Neuronal stem cell (in vitro differentiated cells): Measurements from ENCODE around the gene SARNP.

Experiments
- DNase-seq: peaks from one replicate; pipeline ENCODE4 v3.0.0-alpha.2; 2013; ENCODE audit warnings: low spot score
- H2AFZ ChIP-seq: one replicate; pipeline ENCODE4 v1.6.1; 2013; ENCODE audit warnings: mild to moderate bottlenecking, low read length, inconsistent platforms
- H2AK5ac ChIP-seq: 2 replicates; pipeline ENCODE4 v1.6.1; 2013; ENCODE audit warnings: low read depth, mild to moderate bottlenecking, inconsistent platforms, low read length, moderate library complexity, mixed read lengths
- H2BK120ac ChIP-seq: 2 replicates; pipeline ENCODE4 v1.6.1; 2013; ENCODE audit warnings: low read depth, mild to moderate bottlenecking, inconsistent platforms, low read length, moderate library complexity, mixed read lengths
- H2BK12ac ChIP-seq: one replicate; pipeline ENCODE4 v1.6.1; 2013; ENCODE audit warnings: low read length, inconsistent platforms
- H2BK15ac ChIP-seq: 2 replicates; pipeline ENCODE4 v1.6.1; 2013; ENCODE audit warnings: mild to moderate bottlenecking, low read length, inconsistent platforms, mixed read lengths
- H2BK5ac ChIP-seq: one replicate; pipeline ENCODE4 v1.6.1; 2013; ENCODE audit warnings: inconsistent platforms, mild to moderate bottlenecking, low read length, moderate library complexity
- H3K14ac ChIP-seq: one replicate; pipeline ENCODE4 v1.6.1; 2013; ENCODE audit warnings: low read length, inconsistent platforms
- H3K18ac ChIP-seq: 2 replicates; pipeline ENCODE4 v1.6.1; 2013; ENCODE audit warnings: low read length, inconsistent platforms
- H3K23ac ChIP-seq: 2 replicates; pipeline ENCODE4 v1.6.1; 2013; ENCODE audit warnings: low read depth, mild to moderate bottlenecking, mixed read lengths, low read length, inconsistent platforms; ENCODE audit not compliant: poor library complexity
- H3K27ac ChIP-seq: replicated peaks from 3 replicates; pipeline ENCODE4 v1.5.1; 2013; ENCODE audit warnings: low read length, inconsistent platforms
- H3K27me3 ChIP-seq, 3 experiments: 2 replicates each; pipeline ENCODE4 v1.6.1; 2013; ENCODE audit warnings: low read length in 3 of 3, mild to moderate bottlenecking in 2 of 3, inconsistent platforms in 1 of 3, low read depth in 1 of 3, mixed read lengths in 1 of 3, moderate library complexity in 1 of 3; ENCODE audit not compliant: control insufficient read depth in 3 of 3, insufficient read depth in 3 of 3
- H3K36me3 ChIP-seq, 2 donors: replicated peaks in 1 of 2; 2 replicates each; pipeline ENCODE4 v1.6.1; 2013; ENCODE audit warnings: low read length in 2 of 2; ENCODE audit not compliant: control insufficient read depth in 2 of 2, insufficient read depth in 2 of 2
- H3K4ac ChIP-seq: 2 replicates; pipeline ENCODE4 v1.6.1; 2013; ENCODE audit warnings: inconsistent platforms, mild to moderate bottlenecking, low read length, moderate library complexity
- H3K4me1 ChIP-seq, 2 donors: 1 replicate in 1 of 2; 2 replicates in 1 of 2; pipeline ENCODE4 v1.6.1; 2013; ENCODE audit warnings: low read length in 2 of 2, low read depth in 1 of 2; ENCODE audit not compliant: control insufficient read depth in 2 of 2, insufficient read depth in 1 of 2
- H3K4me2 ChIP-seq: one replicate; pipeline ENCODE4 v1.6.1; 2013; ENCODE audit warnings: mild to moderate bottlenecking, low read length, inconsistent platforms; ENCODE audit not compliant: insufficient read depth, poor library complexity, severe bottlenecking
- H3K4me3 ChIP-seq, 2 donors: 2 replicates each; pipeline ENCODE4 v1.5.1; 2013; ENCODE audit warnings: low read length in 2 of 2, mild to moderate bottlenecking in 2 of 2, inconsistent platforms in 1 of 2, moderate library complexity in 1 of 2
- H3K79me1 ChIP-seq: one replicate; pipeline ENCODE4 v1.6.1; 2013; ENCODE audit warnings: low read depth, mild to moderate bottlenecking, inconsistent platforms, low read length, moderate library complexity
- H3K9ac ChIP-seq: one replicate; pipeline ENCODE4 v1.6.1; 2013; ENCODE audit warnings: mild to moderate bottlenecking, low read depth, low read length, inconsistent platforms; ENCODE audit not compliant: poor library complexity
- H3K9me3 ChIP-seq, 2 donors: replicated peaks in 1 of 2; 2 replicates each; pipeline versions ENCODE3 to v1.6.1; 2013; ENCODE audit warnings: low read length in 2 of 2, mild to moderate bottlenecking in 2 of 2, inconsistent platforms in 1 of 2, low read depth in 1 of 2, mixed read lengths in 1 of 2, moderate library complexity in 1 of 2; ENCODE audit not compliant: control insufficient read depth in 2 of 2, insufficient read depth in 1 of 2
- H4K8ac ChIP-seq: one replicate; pipeline ENCODE4 v1.6.1; 2013; ENCODE audit warnings: low read depth, mild to moderate bottlenecking, inconsistent platforms, low read length, moderate library complexity
- H4K91ac ChIP-seq: one replicate; pipeline ENCODE4 v1.6.1; 2013; ENCODE audit warnings: low read length, low read depth, mild to moderate bottlenecking, inconsistent platforms; ENCODE audit not compliant: poor library complexity
- WGBS, 2 donors: extraction: QIAGEN DNeasy Blood & Tissue Kit; methylation state at CpG; one replicate each; pipeline ENCODE4 v1.1.7; 2013; ENCODE audit warnings: missing lambda C conversion rate in 2 of 2, mixed read lengths in 1 of 2; ENCODE audit not compliant: insufficient read length in 2 of 2, insufficient replicate concordance in 1 of 2; ENCODE audit errors: extremely low coverage in 2 of 2; 5-methylcytosine and 5-hydroxymethylcytosine counted together

SARNP gene

DNA sequence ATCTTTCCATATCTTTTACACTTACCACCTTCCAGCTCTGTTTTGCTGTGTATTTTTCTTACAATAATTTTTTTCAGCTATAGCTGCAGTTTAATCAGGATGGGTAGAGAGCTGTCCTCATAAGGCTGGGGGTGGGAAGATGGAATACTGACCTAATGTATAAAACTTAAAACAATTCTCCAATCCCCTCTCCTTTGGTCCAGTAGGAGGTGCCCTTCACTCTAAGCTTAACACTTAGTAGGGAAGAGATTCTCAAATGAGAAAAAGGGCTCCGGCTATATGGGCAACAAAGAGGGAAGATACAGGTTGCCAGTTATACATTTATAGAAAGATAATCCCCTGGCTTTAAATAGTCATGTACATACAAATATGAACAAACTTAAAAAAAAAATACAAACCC is 3.2 kb upstream of the SARNP start:
- Histone ChIP-seq H2BK15ac (no peak overlapping the region), H4K91ac (no peak overlapping the region), H3K27ac (no peak overlapping the region), H2AFZ (no peak overlapping the region), H3K79me1 (peaks cover 4% of the 10 kb centered on the region), H2BK5ac (no peak overlapping the region), H3K14ac (no peak overlapping the region), H3K36me3 (peaks cover 28 to 75% of the 10 kb centered on the region in 2 donors), H3K27me3 (no peaks in the 10 kb centered on the region), H3K18ac (no peak overlapping the region), H3K9ac (no peak overlapping the region), H3K4me3 (no peak overlapping the region), H3K4me2 (no peak overlapping the region), H3K4ac (no peak overlapping the region), H2BK12ac (no peak overlapping the region), H3K9me3 (no peaks in the 10 kb centered on the region), H2AK5ac (no peak overlapping the region), H2BK120ac (no peak overlapping the region), H3K4me1 (peaks cover 1 to 9% of the 10 kb centered on the region in 2 donors), H4K8ac (no peak overlapping the region), H3K23ac (no peak overlapping the region)
- WGBS, 2 donors: no CpG with 5 or more reads among the region's 1 CpG
- DNase-seq: no peak

DNA sequence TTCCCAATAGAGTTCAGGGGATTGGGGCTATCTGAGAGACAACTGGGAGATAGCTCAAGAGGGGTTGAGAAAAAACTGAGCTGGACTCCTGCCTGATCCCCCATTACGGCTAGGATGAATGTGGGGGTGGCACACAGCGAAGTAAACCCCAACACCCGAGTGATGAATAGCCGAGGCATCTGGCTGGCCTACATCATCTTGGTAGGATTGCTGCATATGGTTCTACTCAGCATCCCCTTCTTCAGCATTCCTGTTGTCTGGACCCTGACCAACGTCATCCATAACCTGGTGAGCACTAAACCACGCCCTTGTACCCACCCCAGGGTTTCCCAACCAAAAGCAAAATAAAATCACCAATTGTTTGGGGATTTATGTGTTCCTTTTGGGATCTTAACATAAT is 1.4 kb upstream of the SARNP start:
- peak overlapping the region in 1 of 2 donors; percentile 74 for H3K4me3 ChIP-seq
- H3K23ac ChIP-seq: no peak overlapping the region
- no CpG with 5 or more reads among the region's 6 CpGs for WGBS, 2 donors
- H3K36me3 ChIP-seq: peaks cover 30 to 77% of the 10 kb centered on the region in 2 donors
- H2BK120ac ChIP-seq: no peak overlapping the region
- H4K8ac ChIP-seq: no peak overlapping the region
- H3K18ac ChIP-seq: no peak overlapping the region
- H3K9me3 ChIP-seq: no peaks in the 10 kb centered on the region
- no peak overlapping the region for H2AK5ac ChIP-seq
- H3K14ac ChIP-seq: no peak overlapping the region
- no peak overlapping the region for H3K4me2 ChIP-seq
- no peak overlapping the region for H3K27ac ChIP-seq
- H2BK12ac ChIP-seq: no peak overlapping the region
- DNase-seq: no peak
- no peak overlapping the region for H2BK5ac ChIP-seq
- H3K9ac ChIP-seq: no peak overlapping the region
- H3K79me1 ChIP-seq: peaks cover 7% of the 10 kb centered on the region
- H4K91ac ChIP-seq: no peak overlapping the region
- no peak overlapping the region for H3K4ac ChIP-seq
- no peaks in the 10 kb centered on the region for H3K27me3 ChIP-seq
- H2AFZ ChIP-seq: no peak overlapping the region
- H2BK15ac ChIP-seq: no peak overlapping the region
- peaks cover 1 to 6% of the 10 kb centered on the region in 2 donors for H3K4me1 ChIP-seq

DNA sequence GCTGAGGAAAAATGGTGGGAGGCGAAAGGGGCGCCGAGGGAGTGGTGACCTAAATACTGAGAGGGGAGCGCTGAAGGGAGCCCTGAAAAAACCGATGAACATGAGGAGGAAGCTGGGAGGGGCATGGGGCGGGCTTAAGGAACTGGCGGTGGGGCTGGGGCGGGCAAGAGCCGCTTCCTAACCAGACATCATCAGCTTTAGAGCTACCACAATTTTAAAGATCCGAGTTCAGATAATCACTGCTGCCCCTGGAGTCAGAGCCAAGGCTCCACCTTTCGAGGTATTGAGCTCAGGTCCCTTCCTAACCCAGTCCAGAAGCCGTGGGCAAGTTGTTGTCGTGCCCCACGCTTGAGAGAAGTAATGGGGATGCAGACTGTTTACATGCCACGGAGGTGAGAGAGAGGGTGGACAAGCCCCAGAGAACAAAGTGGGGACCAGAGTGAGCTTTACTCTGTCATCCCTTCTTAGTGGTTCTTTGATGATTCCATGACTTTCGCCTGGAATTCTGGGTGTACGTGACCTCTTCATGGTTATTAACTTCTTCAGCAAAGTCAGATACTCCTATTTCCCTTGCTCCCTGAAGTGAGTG is 710 bp upstream of the SARNP start:
- DNase-seq: no peak
- Histone ChIP-seq H3K27ac (no peak overlapping the region), H2BK120ac (no peak overlapping the region), H3K36me3 (peaks cover 29 to 77% of the 10 kb centered on the region in 2 donors), H3K18ac (no peak overlapping the region), H3K4me1 (peaks cover 1 to 6% of the 10 kb centered on the region in 2 donors), H3K4me2 (peak overlapping the region; percentile 83), H3K23ac (peak overlapping the region; percentile 62), H2BK5ac (no peak overlapping the region), H2AFZ (peak overlapping the region; percentile 85), H3K79me1 (peaks cover 7% of the 10 kb centered on the region), H3K4me3 (peak overlapping the region; percentile 74 to 90), H4K91ac (no peak overlapping the region), H3K14ac (no peak overlapping the region), H3K9ac (peak overlapping the region; percentile 85), H3K9me3 (no peaks in the 10 kb centered on the region), H3K27me3 (no peaks in the 10 kb centered on the region), H3K4ac (no peak overlapping the region), H4K8ac (no peak overlapping the region), H2AK5ac (no peak overlapping the region), H2BK15ac (no peak overlapping the region), H2BK12ac (no peak overlapping the region)
- no CpG with 5 or more reads among the region's 17 CpGs for WGBS, 2 donors

DNA sequence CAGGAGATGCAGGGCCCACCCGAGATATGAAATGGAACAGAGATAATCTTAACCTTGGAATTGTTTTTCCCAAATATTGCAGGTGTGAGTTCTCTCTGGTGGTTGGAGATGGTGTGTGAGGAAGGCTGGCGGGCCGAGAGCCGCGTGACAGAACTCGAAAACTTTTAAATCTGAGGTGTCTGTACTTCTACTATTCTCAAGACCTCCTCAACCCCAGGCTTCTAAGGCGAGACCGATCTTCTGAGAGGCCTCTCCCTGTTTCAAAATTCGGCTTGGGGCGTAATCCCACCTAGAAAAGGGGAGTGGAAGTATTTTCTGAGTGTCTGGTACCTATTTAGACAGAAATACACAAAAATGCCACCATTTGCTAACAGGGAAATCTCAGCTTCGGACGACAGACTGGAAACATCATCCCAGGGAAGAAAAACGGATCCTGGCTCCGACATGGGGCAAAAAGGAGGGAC is 611 bp downstream of the SARNP start:
- no peak overlapping the region for H3K23ac ChIP-seq
- peaks cover 0 to 6% of the 10 kb centered on the region in 2 donors for H3K4me1 ChIP-seq
- no peak overlapping the region for H2BK12ac ChIP-seq
- H2AK5ac ChIP-seq: no peak overlapping the region
- no peak overlapping the region for H3K27ac ChIP-seq
- H3K36me3 ChIP-seq: peaks cover 18 to 76% of the 10 kb centered on the region in 2 donors
- H2BK15ac ChIP-seq: no peak overlapping the region
- DNase-seq: no peak
- no peaks in the 10 kb centered on the region for H3K27me3 ChIP-seq
- peak overlapping the region; percentile 44 for H3K9ac ChIP-seq
- peak overlapping the region; percentile 74 to 86 for H3K4me3 ChIP-seq
- H3K4ac ChIP-seq: no peak overlapping the region
- no peak overlapping the region for H2BK5ac ChIP-seq
- no peak overlapping the region for H4K91ac ChIP-seq
- H3K9me3 ChIP-seq: no peaks in the 10 kb centered on the region
- peak overlapping the region; percentile 77 for H2AFZ ChIP-seq
- peaks cover 7% of the 10 kb centered on the region for H3K79me1 ChIP-seq
- no peak overlapping the region for H2BK120ac ChIP-seq
- no peak overlapping the region for H4K8ac ChIP-seq
- peak overlapping the region; percentile 77 for H3K4me2 ChIP-seq
- H3K18ac ChIP-seq: no peak overlapping the region
- WGBS, 2 donors: no CpG with 5 or more reads among the region's 14 CpGs
- no peak overlapping the region for H3K14ac ChIP-seq
